ENCODE data around the gene IRX6.

Gene IRX6

DNA sequence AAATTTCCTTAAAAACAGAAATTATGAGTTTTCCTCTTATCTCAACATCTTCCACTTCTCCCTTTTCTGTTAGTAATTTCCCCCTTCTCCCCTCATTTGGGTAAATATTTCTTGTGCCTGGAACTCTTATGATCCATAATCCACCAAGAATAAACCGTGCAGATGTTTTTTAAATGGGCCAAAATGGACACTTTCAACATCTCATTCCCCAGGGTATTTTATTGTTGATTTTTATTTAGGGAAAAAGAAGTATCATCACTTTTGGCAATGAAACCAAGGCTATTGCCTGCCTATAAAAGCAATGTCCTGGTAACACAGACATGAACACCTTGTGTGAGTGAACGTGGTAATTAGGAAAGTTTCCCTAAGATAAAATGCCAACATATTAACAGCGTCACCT lies 54.6 kb downstream of the IRX6 start:
- no peaks in the 10 kb centered on the region for H3K27me3 ChIP-seq (ENCODE audit: insufficient read depth, low read length, poor library complexity)
- H3K27ac ChIP-seq (ENCODE audit: low read length) = no peak overlapping the region
- ATAC-seq (ENCODE audit: insufficient read depth, low read depth) = no peak
- DNase-seq = no peak
- H4K20me1 ChIP-seq (ENCODE audit: insufficient read depth, low read length) = no peaks in the 10 kb centered on the region
- no peak overlapping the region for H3K4me2 ChIP-seq (ENCODE audit: insufficient read depth, low read length)
- no peak overlapping the region for H3K9ac ChIP-seq (ENCODE audit: low read depth, low read length)
- no peak overlapping the region for H2AFZ ChIP-seq (ENCODE audit: low read depth, low read length)
- H3K4me1 ChIP-seq (ENCODE audit: insufficient read depth, low read length) = no peaks in the 10 kb centered on the region
- H3K9me3 ChIP-seq (ENCODE audit: insufficient read depth, low read length, severe bottlenecking) = no peaks in the 10 kb centered on the region
- no peaks in the 10 kb centered on the region for H3K79me2 ChIP-seq (ENCODE audit: insufficient read depth, low read length)
- no peak overlapping the region for H3K4me3 ChIP-seq (ENCODE audit: low read depth in 1 of 2, low read length in 2 of 2)
- H3K36me3 ChIP-seq (ENCODE audit: insufficient read depth, low read length) = no peaks in the 10 kb centered on the region
- TF ChIP-seq, protein P1, sequence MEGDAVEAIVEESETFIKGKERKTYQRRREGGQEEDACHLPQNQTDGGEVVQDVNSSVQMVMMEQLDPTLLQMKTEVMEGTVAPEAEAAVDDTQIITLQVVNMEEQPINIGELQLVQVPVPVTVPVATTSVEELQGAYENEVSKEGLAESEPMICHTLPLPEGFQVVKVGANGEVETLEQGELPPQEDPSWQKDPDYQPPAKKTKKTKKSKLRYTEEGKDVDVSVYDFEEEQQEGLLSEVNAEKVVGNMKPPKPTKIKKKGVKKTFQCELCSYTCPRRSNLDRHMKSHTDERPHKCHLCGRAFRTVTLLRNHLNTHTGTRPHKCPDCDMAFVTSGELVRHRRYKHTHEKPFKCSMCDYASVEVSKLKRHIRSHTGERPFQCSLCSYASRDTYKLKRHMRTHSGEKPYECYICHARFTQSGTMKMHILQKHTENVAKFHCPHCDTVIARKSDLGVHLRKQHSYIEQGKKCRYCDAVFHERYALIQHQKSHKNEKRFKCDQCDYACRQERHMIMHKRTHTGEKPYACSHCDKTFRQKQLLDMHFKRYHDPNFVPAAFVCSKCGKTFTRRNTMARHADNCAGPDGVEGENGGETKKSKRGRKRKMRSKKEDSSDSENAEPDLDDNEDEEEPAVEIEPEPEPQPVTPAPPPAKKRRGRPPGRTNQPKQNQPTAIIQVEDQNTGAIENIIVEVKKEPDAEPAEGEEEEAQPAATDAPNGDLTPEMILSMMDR (IDR thresholded peaks at IDR 0.05; ENCODE audit: borderline replicate concordance, extremely low read depth, low read length, poor library complexity, severe bottlenecking) = no peak
- TF ChIP-seq EZH2 (IDR thresholded peaks at IDR 0.05; ENCODE audit: borderline replicate concordance, low read depth, low read length, severe bottlenecking) = no peak

GRCh38 chr16:55379371-55379770 lies 55.4 kb downstream of the IRX6 start:
- H3K27ac ChIP-seq (ENCODE audit: low read length) = no peak overlapping the region
- no peaks in the 10 kb centered on the region for H3K36me3 ChIP-seq (ENCODE audit: insufficient read depth, low read length)
- ATAC-seq (ENCODE audit: insufficient read depth, low read depth) = no peak
- no peaks in the 10 kb centered on the region for H3K4me1 ChIP-seq (ENCODE audit: insufficient read depth, low read length)
- no peak overlapping the region for H3K9ac ChIP-seq (ENCODE audit: low read depth, low read length)
- no peaks in the 10 kb centered on the region for H3K9me3 ChIP-seq (ENCODE audit: insufficient read depth, low read length, severe bottlenecking)
- no peak overlapping the region for H2AFZ ChIP-seq (ENCODE audit: low read depth, low read length)
- H3K79me2 ChIP-seq (ENCODE audit: insufficient read depth, low read length) = no peaks in the 10 kb centered on the region
- H3K27me3 ChIP-seq (ENCODE audit: insufficient read depth, low read length, poor library complexity) = no peaks in the 10 kb centered on the region
- H4K20me1 ChIP-seq (ENCODE audit: insufficient read depth, low read length) = no peaks in the 10 kb centered on the region
- H3K4me3 ChIP-seq (ENCODE audit: low read depth in 1 of 2, low read length in 2 of 2) = no peak overlapping the region
- H3K4me2 ChIP-seq (ENCODE audit: insufficient read depth, low read length) = no peak overlapping the region
- TF ChIP-seq, protein P1 (IDR thresholded peaks at IDR 0.05; ENCODE audit: borderline replicate concordance, extremely low read depth, low read length, poor library complexity, severe bottlenecking) = no peak
- TF ChIP-seq EZH2 (IDR thresholded peaks at IDR 0.05; ENCODE audit: borderline replicate concordance, low read depth, low read length, severe bottlenecking) = no peak
- DNase-seq = no peak

GRCh38 chr16:55379876-55380390 lies 55.9 kb downstream of the IRX6 start:
- TF ChIP-seq, protein P1 (IDR thresholded peaks at IDR 0.05; ENCODE audit: borderline replicate concordance, extremely low read depth, low read length, poor library complexity, severe bottlenecking) = no peak
- TF ChIP-seq EZH2 (IDR thresholded peaks at IDR 0.05; ENCODE audit: borderline replicate concordance, low read depth, low read length, severe bottlenecking) = no peak
- Histone ChIP-seq H3K4me2 (ENCODE audit: insufficient read depth, low read length) (no peak overlapping the region), H3K27ac (ENCODE audit: low read length) (no peak overlapping the region), H3K9me3 (ENCODE audit: insufficient read depth, low read length, severe bottlenecking) (no peaks in the 10 kb centered on the region), H3K79me2 (ENCODE audit: insufficient read depth, low read length) (no peaks in the 10 kb centered on the region), H3K9ac (ENCODE audit: low read depth, low read length) (no peak overlapping the region), H4K20me1 (ENCODE audit: insufficient read depth, low read length) (no peaks in the 10 kb centered on the region), H3K36me3 (ENCODE audit: insufficient read depth, low read length) (no peaks in the 10 kb centered on the region), H3K4me3 (ENCODE audit: low read depth in 1 of 2, low read length in 2 of 2) (no peak overlapping the region), H3K4me1 (ENCODE audit: insufficient read depth, low read length) (no peaks in the 10 kb centered on the region), H3K27me3 (ENCODE audit: insufficient read depth, low read length, poor library complexity) (no peaks in the 10 kb centered on the region), H2AFZ (ENCODE audit: low read depth, low read length) (no peak overlapping the region)
- ATAC-seq (ENCODE audit: insufficient read depth, low read depth) = no peak
- DNase-seq = no peak
